Natural killer cell (primary cell): Measurements from ENCODE around the gene CCDC51. TPM values are rescaled to one million over a fixed set of nuclear protein-coding genes. Genes with fewer than 3 reads are reported as not detected.
A peak's percentile ranks its signal among the peaks of the same experiment; 100 is the strongest.

Experiments
- ATAC-seq, 3 donors: fragments of 150-1000 bp in 2 of 3; fragments of 200-7000 bp in 1 of 3; cut with Tn5 transposase; 1 replicate in 1 of 3; 2 replicates in 2 of 3; pipeline ENCODE4 v1.10.0; 2021; ENCODE audit warnings: mild to moderate bottlenecking in 2 of 3, moderate library complexity in 2 of 3
- DNase-seq, 2 donors: peaks; one replicate each; pipeline versions ENCODE4 v3.0.0 to v3.0.0-alpha.2; 2013 to 2021; ENCODE audit warnings: mixed read lengths in 1 of 2
- H3K27ac ChIP-seq: one replicate; pipeline ENCODE4 v1.5.1; 2013; ENCODE audit warnings: mild to moderate bottlenecking, low read length
- H3K27me3 ChIP-seq: one replicate; pipeline ENCODE4 v1.6.1; 2013; ENCODE audit warnings: low read length; ENCODE audit not compliant: control insufficient read depth, insufficient read depth
- H3K36me3 ChIP-seq: one replicate; pipeline ENCODE4 v1.6.1; 2013; ENCODE audit warnings: low read length; ENCODE audit not compliant: control insufficient read depth, insufficient read depth
- H3K4me1 ChIP-seq: one replicate; pipeline ENCODE4 v1.6.1; 2013; ENCODE audit warnings: low read length; ENCODE audit not compliant: control insufficient read depth, insufficient read depth
- H3K4me3 ChIP-seq: one replicate; pipeline ENCODE4 v1.5.1; 2013; ENCODE audit warnings: low read length
- H3K9me3 ChIP-seq: one replicate; pipeline ENCODE4 v1.6.1; 2013; ENCODE audit warnings: low read length; ENCODE audit not compliant: control insufficient read depth, insufficient read depth
- H3K27ac Mint-ChIP-seq, 2 donors: one replicate each; pipeline ENCODE4 v1.8.0; 2022; ENCODE audit warnings: mild to moderate bottlenecking in 2 of 2, mixed read lengths in 2 of 2, moderate library complexity in 1 of 2
- H3K27me3 Mint-ChIP-seq, 2 donors: one replicate each; pipeline ENCODE4 v1.8.0; 2022; ENCODE audit warnings: low read depth in 2 of 2, mixed read lengths in 2 of 2
- H3K36me3 Mint-ChIP-seq: one replicate; pipeline ENCODE4 v1.8.0; 2022; ENCODE audit warnings: mixed read lengths
- H3K4me1 Mint-ChIP-seq, 2 donors: one replicate each; pipeline ENCODE4 v1.8.0; 2022; ENCODE audit warnings: mixed read lengths in 2 of 2
- H3K4me3 Mint-ChIP-seq: one replicate; pipeline ENCODE4 v1.8.0; 2022; ENCODE audit warnings: mild to moderate bottlenecking, moderate library complexity, mixed read lengths
- H3K9me3 Mint-ChIP-seq, 2 donors: one replicate each; pipeline ENCODE4 v1.8.0; 2022; ENCODE audit warnings: mixed read lengths in 2 of 2
- WGBS: methylation state at CpG from one replicate; pipeline ENCODE4 v1.1.7; 2013; ENCODE audit warnings: missing lambda C conversion rate; ENCODE audit not compliant: insufficient coverage; 5-methylcytosine and 5-hydroxymethylcytosine counted together
- intact Hi-C: fragments of 100-400 bp; cut with micrococcal nuclease; formaldehyde crosslinking; loops from one replicate; pipeline ENCODE4 v1.14.2; 2022
- total RNA-seq, 4 donors: library from RNA; stranded (reverse); fragments of 120-200 nt in 1 of 4; gene quantifications; one replicate each; pipeline versions ENCODE4 v1.2.3 to v1.2.4, GENCODE V29; 2013 to 2022
- TF ChIP-seq, protein P1 (sequence below): fragments of 200-600 bp; IDR thresholded peaks from one replicate; pipeline ENCODE4 v1.8.0; 2022; ENCODE audit warnings: antibody characterized with exemption

CCDC51 gene
- total RNA-seq, 3 donors from 2014 or later (not counting 1 experiment from before 2014, with no cell fraction given) = 4.4 to 8.8 (median 6.8) TPM

DNA sequence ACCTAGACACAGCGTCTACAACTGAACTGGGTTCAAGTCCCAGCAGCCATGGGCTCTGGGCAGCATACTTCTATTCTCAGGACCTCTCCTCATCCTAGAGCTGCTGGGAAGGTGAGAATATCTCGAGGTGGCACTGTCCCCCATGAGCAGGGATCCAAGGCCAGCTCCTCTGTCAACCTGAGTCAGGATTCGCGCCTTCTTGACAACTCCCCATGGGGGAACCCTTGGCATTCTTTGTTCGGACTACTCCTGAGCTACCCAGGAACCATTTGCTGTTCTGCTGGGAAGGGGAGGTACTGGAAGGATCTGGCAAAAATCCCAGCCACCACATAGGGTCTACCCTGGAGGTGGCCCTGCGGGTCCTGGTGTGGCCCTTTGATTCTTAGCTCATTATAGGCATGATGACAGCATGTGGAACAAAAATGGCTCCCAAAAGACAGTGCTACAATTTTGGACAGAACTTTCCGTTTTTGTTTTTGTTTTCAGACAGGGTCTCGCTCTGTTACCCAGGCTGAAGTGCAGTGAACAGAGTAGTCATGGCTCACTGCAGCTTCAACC is 32.3 kb downstream of the CCDC51 start:
- no peaks in the 10 kb centered on the region for H3K36me3 Mint-ChIP-seq
- no peaks in the 10 kb centered on the region for H3K9me3 ChIP-seq
- WGBS = 89% methylated on average over 8 of the region's 8 CpGs
- no peak overlapping the region for H3K4me3 Mint-ChIP-seq
- no peaks in the 10 kb centered on the region for H3K9me3 Mint-ChIP-seq
- H3K27me3 ChIP-seq = no peaks in the 10 kb centered on the region
- no peaks in the 10 kb centered on the region for H3K4me1 ChIP-seq
- intact Hi-C loops = no loop called here
- DNase-seq (no peak), ATAC-seq (no peak)
- no peak overlapping the region for H3K27ac Mint-ChIP-seq
- no peak overlapping the region for H3K27ac ChIP-seq
- TF ChIP-seq, protein P1, sequence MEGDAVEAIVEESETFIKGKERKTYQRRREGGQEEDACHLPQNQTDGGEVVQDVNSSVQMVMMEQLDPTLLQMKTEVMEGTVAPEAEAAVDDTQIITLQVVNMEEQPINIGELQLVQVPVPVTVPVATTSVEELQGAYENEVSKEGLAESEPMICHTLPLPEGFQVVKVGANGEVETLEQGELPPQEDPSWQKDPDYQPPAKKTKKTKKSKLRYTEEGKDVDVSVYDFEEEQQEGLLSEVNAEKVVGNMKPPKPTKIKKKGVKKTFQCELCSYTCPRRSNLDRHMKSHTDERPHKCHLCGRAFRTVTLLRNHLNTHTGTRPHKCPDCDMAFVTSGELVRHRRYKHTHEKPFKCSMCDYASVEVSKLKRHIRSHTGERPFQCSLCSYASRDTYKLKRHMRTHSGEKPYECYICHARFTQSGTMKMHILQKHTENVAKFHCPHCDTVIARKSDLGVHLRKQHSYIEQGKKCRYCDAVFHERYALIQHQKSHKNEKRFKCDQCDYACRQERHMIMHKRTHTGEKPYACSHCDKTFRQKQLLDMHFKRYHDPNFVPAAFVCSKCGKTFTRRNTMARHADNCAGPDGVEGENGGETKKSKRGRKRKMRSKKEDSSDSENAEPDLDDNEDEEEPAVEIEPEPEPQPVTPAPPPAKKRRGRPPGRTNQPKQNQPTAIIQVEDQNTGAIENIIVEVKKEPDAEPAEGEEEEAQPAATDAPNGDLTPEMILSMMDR = no peak
- H3K36me3 ChIP-seq = no peaks in the 10 kb centered on the region
- H3K4me1 Mint-ChIP-seq = no peaks in the 10 kb centered on the region
- H3K27me3 Mint-ChIP-seq = no peaks in the 10 kb centered on the region
- no peak overlapping the region for H3K4me3 ChIP-seq

DNA sequence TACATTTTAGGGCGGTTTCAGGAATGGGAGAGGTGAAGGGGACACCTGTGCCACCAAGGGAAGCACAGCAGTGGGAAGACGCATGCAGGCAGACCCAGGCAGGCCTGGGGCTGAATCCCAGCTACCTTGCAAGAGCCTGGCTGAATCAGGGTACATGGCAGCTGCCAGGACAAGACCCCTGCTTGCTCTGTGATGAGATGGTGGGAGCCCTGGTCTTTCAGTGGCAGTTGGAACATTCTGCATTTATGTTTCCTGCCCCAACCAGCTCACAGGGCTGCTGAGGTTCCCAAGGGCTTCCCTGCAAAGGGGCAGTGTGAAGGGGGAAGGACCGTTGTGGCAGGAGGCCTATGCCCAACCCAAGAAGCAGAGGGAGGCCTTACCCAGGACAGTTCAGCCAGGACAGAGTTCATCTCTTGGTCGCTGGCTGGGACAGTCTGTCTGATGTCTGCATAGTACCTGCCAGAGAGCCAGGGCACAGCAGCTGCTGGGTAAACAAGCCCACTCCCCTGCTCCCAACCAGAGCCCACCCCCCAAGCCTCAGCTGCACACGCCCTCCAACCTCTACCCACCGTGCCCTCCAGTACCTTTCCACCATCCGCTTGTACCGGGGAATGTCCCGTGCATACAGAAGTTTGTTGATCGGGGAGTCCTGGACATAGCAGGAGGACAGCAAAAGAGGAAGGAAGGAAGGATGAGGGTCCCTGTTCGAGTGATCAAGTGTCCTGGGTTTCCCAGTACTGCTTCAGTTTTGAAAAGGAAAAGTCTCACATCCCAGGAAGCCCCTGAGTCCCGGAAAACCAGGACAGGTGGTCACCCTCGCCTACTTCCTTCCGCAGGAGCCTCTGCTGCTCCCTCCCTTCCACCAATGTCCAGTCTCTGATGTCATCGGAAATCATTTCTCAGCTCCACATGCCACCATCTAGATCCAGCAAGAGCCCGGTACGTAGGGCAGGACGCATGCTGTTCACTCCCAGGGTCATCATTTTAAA is 33.2 kb downstream of the CCDC51 start:
- TF ChIP-seq, protein P1 = no peak
- intact Hi-C loops = no loop called here
- no peak for ATAC-seq
- WGBS = 84% methylated on average over 18 of the region's 18 CpGs
- no peaks in the 10 kb centered on the region for H3K36me3 ChIP-seq
- Mint-ChIP-seq H3K4me3 (no peak overlapping the region), H3K27me3 (no peaks in the 10 kb centered on the region), H3K9me3 (no peaks in the 10 kb centered on the region), H3K4me1 (no peaks in the 10 kb centered on the region), H3K36me3 (no peaks in the 10 kb centered on the region), H3K27ac (no peak overlapping the region)
- no peaks in the 10 kb centered on the region for H3K27me3 ChIP-seq
- H3K4me1 ChIP-seq = no peaks in the 10 kb centered on the region
- no peak overlapping the region for H3K4me3 ChIP-seq
- H3K9me3 ChIP-seq = no peaks in the 10 kb centered on the region
- DNase-seq = peak in 1 of 2 donors; percentile 12
- no peak overlapping the region for H3K27ac ChIP-seq

GRCh38 chr3:48405971-48406370 is 33.9 kb downstream of the CCDC51 start:
- intact Hi-C loops = no loop called here
- no peaks in the 10 kb centered on the region for H3K36me3 Mint-ChIP-seq
- no peak for ATAC-seq
- Histone ChIP-seq H3K4me3 (no peak overlapping the region), H3K9me3 (no peaks in the 10 kb centered on the region), H3K27me3 (no peaks in the 10 kb centered on the region), H3K4me1 (no peaks in the 10 kb centered on the region), H3K36me3 (no peaks in the 10 kb centered on the region), H3K27ac (no peak overlapping the region)
- H3K9me3 Mint-ChIP-seq = no peaks in the 10 kb centered on the region
- TF ChIP-seq, protein P1 = no peak
- 40% methylated on average over 1 of the region's 1 CpG for WGBS
- DNase-seq = no peak
- H3K4me1 Mint-ChIP-seq = no peaks in the 10 kb centered on the region
- no peak overlapping the region for H3K4me3 Mint-ChIP-seq
- no peak overlapping the region for H3K27ac Mint-ChIP-seq
- H3K27me3 Mint-ChIP-seq = peaks cover 0 to under 1% of the 10 kb centered on the region in 2 donors
